Peyer's patch (tissue), 4 donors: Measurements from ENCODE around the gene ZFYVE19.

Source experiments
- POLR2A ChIP-seq, 2 donors: fragments of 450-650 bp; IDR thresholded peaks; one replicate each; pipeline ENCODE4 v1.5.1; 2017; ENCODE audit warnings: antibody characterized with exemption in 2 of 2, mild to moderate bottlenecking in 2 of 2, moderate library complexity in 2 of 2
- TF ChIP-seq, protein P1 (sequence below), 6 experiments: fragments of 450-650 bp in 4 of 6; fragments of 200-600 bp in 2 of 6; sonication (generic) in 1 of 6; IDR thresholded peaks; one replicate each; pipeline ENCODE4 v1.5.1; 2017 to 2019; ENCODE audit warnings: antibody characterized with exemption in 6 of 6, mild to moderate bottlenecking in 3 of 6, moderate library complexity in 1 of 6

DNA sequence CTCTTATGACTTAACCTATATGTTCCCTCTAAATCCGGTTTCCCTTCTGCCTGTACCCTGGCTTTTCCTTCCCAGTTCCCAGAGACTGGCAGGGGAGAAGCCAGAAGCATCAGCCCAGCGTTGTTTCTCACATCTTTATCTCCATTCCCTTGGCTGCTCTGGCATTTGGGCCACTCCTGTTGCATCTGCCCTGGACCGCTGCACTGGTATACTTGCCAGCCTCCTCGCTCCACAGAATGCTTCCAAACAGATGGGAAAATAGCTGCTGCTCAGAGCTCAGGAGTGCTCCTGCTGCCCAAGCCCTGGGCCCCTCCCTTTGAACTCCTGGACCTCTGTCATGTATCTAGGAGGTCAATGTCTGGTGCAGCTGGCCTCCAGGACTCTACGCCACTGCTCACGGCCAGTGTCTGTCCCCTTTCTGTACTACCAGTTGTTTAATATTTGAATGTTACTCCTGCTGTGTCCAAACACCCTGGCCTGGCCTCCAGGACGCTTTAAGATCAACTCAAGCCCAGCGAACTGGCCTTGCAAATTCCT, 43.8 kb downstream of the ZFYVE19 start:
- TF ChIP-seq, protein P1, sequence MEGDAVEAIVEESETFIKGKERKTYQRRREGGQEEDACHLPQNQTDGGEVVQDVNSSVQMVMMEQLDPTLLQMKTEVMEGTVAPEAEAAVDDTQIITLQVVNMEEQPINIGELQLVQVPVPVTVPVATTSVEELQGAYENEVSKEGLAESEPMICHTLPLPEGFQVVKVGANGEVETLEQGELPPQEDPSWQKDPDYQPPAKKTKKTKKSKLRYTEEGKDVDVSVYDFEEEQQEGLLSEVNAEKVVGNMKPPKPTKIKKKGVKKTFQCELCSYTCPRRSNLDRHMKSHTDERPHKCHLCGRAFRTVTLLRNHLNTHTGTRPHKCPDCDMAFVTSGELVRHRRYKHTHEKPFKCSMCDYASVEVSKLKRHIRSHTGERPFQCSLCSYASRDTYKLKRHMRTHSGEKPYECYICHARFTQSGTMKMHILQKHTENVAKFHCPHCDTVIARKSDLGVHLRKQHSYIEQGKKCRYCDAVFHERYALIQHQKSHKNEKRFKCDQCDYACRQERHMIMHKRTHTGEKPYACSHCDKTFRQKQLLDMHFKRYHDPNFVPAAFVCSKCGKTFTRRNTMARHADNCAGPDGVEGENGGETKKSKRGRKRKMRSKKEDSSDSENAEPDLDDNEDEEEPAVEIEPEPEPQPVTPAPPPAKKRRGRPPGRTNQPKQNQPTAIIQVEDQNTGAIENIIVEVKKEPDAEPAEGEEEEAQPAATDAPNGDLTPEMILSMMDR (IDR thresholded peaks at IDR 0.05), result no peak
- TF ChIP-seq POLR2A (IDR thresholded peaks at IDR 0.05), result no peak
